ENCODE data around the gene PASD1.

- TF ChIP-seq CTCF (IDR thresholded peaks at IDR 0.05) (no peak), POLR2A (IDR thresholded peaks at IDR 0.05; ENCODE audit: low read depth) (no peak)
Measured at GRCh38 chrX:151723156-151723760, 159.8 kb downstream of the PASD1 start.

All from esophagus muscularis mucosa (tissue), 3 donors.